Activated CD8-positive, alpha-beta T cell treated with anti-CD3 and anti-CD28 coated beads for 36 hours (primary cell): ENCODE results near the gene FAU. TPM values are rescaled to one million over a fixed set of nuclear protein-coding genes. Genes with fewer than 3 reads are reported as not detected.

Experiments used
- ATAC-seq: fragments of 200-7000 bp; cut with Tn5 transposase; one replicate; pipeline ENCODE4 v1.10.0; 2021; ENCODE audit warnings: mild to moderate bottlenecking, moderate library complexity
- CTCF ChIA-PET: fragments of 350-600 bp; sonication (Branson Sonifier 250); formaldehyde crosslinking; loops from one replicate; lab custom pipeline; 2021; ENCODE audit warnings: antibody characterized with exemption; lab: Charles Lee
- POLR2A ChIA-PET: fragments of 350-600 bp; sonication (Branson Sonifier 250); formaldehyde crosslinking; loops from one replicate; lab custom pipeline; 2021; ENCODE audit warnings: antibody characterized with exemption; lab: Charles Lee
- DNase-seq: peaks from one replicate; pipeline ENCODE4 v3.0.0-alpha.2; 2020
- H3K27ac Mint-ChIP-seq: one replicate; pipeline ENCODE4 v1.8.0; 2021; ENCODE audit warnings: mild to moderate bottlenecking, mixed read lengths
- H3K27me3 Mint-ChIP-seq: one replicate; pipeline ENCODE4 v1.8.0; 2021; ENCODE audit warnings: mixed read lengths
- H3K36me3 Mint-ChIP-seq: one replicate; pipeline ENCODE4 v1.8.0; 2021; ENCODE audit warnings: low read depth, mixed read lengths
- H3K4me1 Mint-ChIP-seq: one replicate; pipeline ENCODE4 v1.8.0; 2021; ENCODE audit warnings: low read depth, mixed read lengths
- H3K4me3 Mint-ChIP-seq: one replicate; pipeline ENCODE4 v1.8.0; 2021; ENCODE audit warnings: mild to moderate bottlenecking, moderate library complexity, mixed read lengths
- H3K9me3 Mint-ChIP-seq: one replicate; pipeline ENCODE4 v1.8.0; 2021; ENCODE audit warnings: mixed read lengths
- CTCF ChIP-seq: fragments of 200-600 bp; IDR thresholded peaks from one replicate; pipeline ENCODE4 v1.8.0; 2022; ENCODE audit warnings: antibody characterized with exemption, mild to moderate bottlenecking
- intact Hi-C: fragments of 100-400 bp; cut with micrococcal nuclease; formaldehyde crosslinking; loops from one replicate; pipeline ENCODE4 v1.10.0; 2022
- total RNA-seq, 2 experiments: library from RNA; stranded (reverse); gene quantifications; one replicate each; pipeline ENCODE4 v1.2.3, GENCODE V29; 2021

The FAU gene
- total RNA-seq, result 1,000 to 10,000 TPM; 1,112 to 1,137 TPM

GRCh38 chr11:65121865-65122696, at the start of gene FAU, which contains the start of gene MRPL49:
FAU (minus strand) TSS chr11:65122134; CDS start chr11:65121813, 321 bp downstream.
MRPL49 (plus strand) TSS chr11:65122321; CDS start chr11:65122347, 26 bp downstream.
- peak within 1 kb of the TSS; percentile 99 for H3K27ac Mint-ChIP-seq
- H3K36me3 Mint-ChIP-seq, result peaks cover 59% of the 10 kb centered on the region
- intact Hi-C loops, result no loop called here
- peak within 1 kb of the TSS; percentile 100 for H3K4me3 Mint-ChIP-seq
- ChIA-PET POLR2A (interaction anchor here (0.6 to 16.2 kb wide), 15 partner anchors 9 to 377 kb away, joined by 3 to 294 read pairs (median 4); partner anchors contain the start of genes ARL2, MALAT1, POLA2 and SYVN1), CTCF (interaction anchor here (1.0 to 2.3 kb wide), 13 partner anchors 8 to 262 kb away, joined by 3 to 29 read pairs (median 6); partner anchors contain the start of genes CAPN1, POLA2, SYVN1 and TM7SF2)
- no peaks in the 10 kb centered on the region for H3K9me3 Mint-ChIP-seq
- ATAC-seq (peak; percentile 86), DNase-seq (peak; percentile 100)
- no peak for TF ChIP-seq CTCF
- H3K4me1 Mint-ChIP-seq, result peaks cover 42% of the 10 kb centered on the region
- no peaks in the 10 kb centered on the region for H3K27me3 Mint-ChIP-seq

GRCh38 chr11:65170058-65170534, 48.2 kb upstream of the FAU start, which contains the start of gene SPDYC:
SPDYC (plus strand) TSS chr11:65170233; CDS start chr11:65171358, 1,125 bp downstream.
- no peaks in the 10 kb centered on the region for H3K27me3 Mint-ChIP-seq
- no peak within 1 kb of the TSS for H3K4me3 Mint-ChIP-seq
- intact Hi-C loops, result no loop called here
- no peak within 1 kb of the TSS for H3K27ac Mint-ChIP-seq
- no peak for DNase-seq
- no peaks in the 10 kb centered on the region for H3K4me1 Mint-ChIP-seq
- no peaks in the 10 kb centered on the region for H3K36me3 Mint-ChIP-seq
- H3K9me3 Mint-ChIP-seq, result no peaks in the 10 kb centered on the region
- no peak for TF ChIP-seq CTCF
- CTCF ChIA-PET, result interaction anchor here (1.0 to 1.9 kb wide), 3 partner anchors 27 to 145 kb away, joined by 3 to 7 read pairs (median 4); partner anchors contain the start of gene CDC42EP2
- no peak for ATAC-seq
- POLR2A ChIA-PET, result no interaction called here

- Mint-ChIP-seq H3K9me3 (no peaks in the 10 kb centered on the region), H3K36me3 (no peaks in the 10 kb centered on the region), H3K27me3 (no peaks in the 10 kb centered on the region), H3K4me3 (no peak overlapping the region), H3K4me1 (no peaks in the 10 kb centered on the region), H3K27ac (no peak overlapping the region)
- ATAC-seq, result no peak
- no peak for TF ChIP-seq CTCF
- POLR2A ChIA-PET, result interaction anchor here (0.7 to 1.0 kb wide), 2 partner anchors 11 to 14 kb away, joined by 3 read pairs; no protein-coding TSS in a partner anchor
- intact Hi-C loops, result no loop called here
- CTCF ChIA-PET, result interaction anchor here (1.0 to 1.9 kb wide), 3 partner anchors 27 to 146 kb away, joined by 3 to 7 read pairs (median 4); partner anchors contain the start of gene CDC42EP2
- DNase-seq, result no peak
Measured at GRCh38 chr11:65169164-65169641, 47.3 kb upstream of the FAU start.

- ATAC-seq (no peak), DNase-seq (no peak)
- POLR2A ChIA-PET, result no interaction called here
- Mint-ChIP-seq H3K4me3 (no peak overlapping the region), H3K36me3 (no peaks in the 10 kb centered on the region), H3K27me3 (no peaks in the 10 kb centered on the region), H3K4me1 (no peaks in the 10 kb centered on the region), H3K27ac (no peak overlapping the region), H3K9me3 (no peaks in the 10 kb centered on the region)
- CTCF ChIA-PET, result interaction anchor here (1.1 kb wide), 1 partner anchor 58 kb away, joined by 3 read pairs; no protein-coding TSS in a partner anchor
- TF ChIP-seq CTCF, result no peak
- intact Hi-C loops, result no loop called here
Measured at GRCh38 chr11:65167656-65168055, 45.7 kb upstream of the FAU start.
